HCT116 (cell line): ENCODE data around the gene IRF3. TPM values are rescaled to one million over a fixed set of nuclear protein-coding genes. Genes with fewer than 3 reads are reported as not detected.

Source experiments
- ATAC-seq: fragments of 200-7000 bp; cut with Tn5 transposase; 2 replicates; pipeline ENCODE4 v1.9.1; 2020; ENCODE audit warnings: mild to moderate bottlenecking, moderate library complexity
- BruUV-seq: library from RNA; stranded (reverse); fragments of 400-500 nt; replicated peaks from 2 replicates; lab custom pipeline; 2021; lab: Mats Ljungman, UMichigan
- CTCF ChIA-PET: fragments of 300-600 bp; sonication (Branson Sonifier 250); formaldehyde crosslinking; loops from one replicate; lab custom pipeline; 2021; ENCODE audit warnings: antibody characterized with exemption; lab: Charles Lee
- POLR2A ChIA-PET: fragments of 300-600, 350-600 bp; sonication (Branson Sonifier 250); formaldehyde crosslinking; loops from one replicate; lab custom pipeline; 2021; ENCODE audit warnings: antibody characterized with exemption; lab: Charles Lee
- RAD21 ChIA-PET, 2 experiments: fragments of 300-600 bp; sonication (Branson Sonifier 250); formaldehyde crosslinking; loops; one replicate each; lab custom pipeline; 2023; ENCODE audit warnings: low total read pairs in 2 of 2; ENCODE audit not compliant: uncharacterized antibody in 2 of 2, unreplicated experiment in 2 of 2, low non-redundant PET in 1 of 2; lab: Charles Lee
- DNase-seq: peaks from one replicate; pipeline ENCODE4 v3.0.0-alpha.2; 2010; ENCODE audit warnings: low read depth, low spot score
- H2AFZ ChIP-seq: fragments of 200-600 bp; shearing (Covaris generic), sonication (generic); 2 replicates; pipeline ENCODE4 v1.6.1; 2017; ENCODE audit warnings: low read depth, mixed run types, mixed read lengths, antibody characterized with exemption, low read length; ENCODE audit not compliant: poor library complexity, severe bottlenecking
- H3K27ac ChIP-seq: 2 replicates; pipeline ENCODE4 v1.5.1; 2012; ENCODE audit warnings: low read depth, low read length
- H3K27me3 ChIP-seq: fragments of 200-600 bp; sonication (generic); 2 replicates; pipeline ENCODE4 v1.6.1; 2016; ENCODE audit warnings: mixed run types, low read length, mixed read lengths; ENCODE audit not compliant: insufficient read depth
- H3K36me3 ChIP-seq, 2 experiments: fragments of 200-500 bp in 1 of 2; fragments of 200-600 bp in 1 of 2; sonication (Bioruptor generic) in 1 of 2; sonication (generic) in 1 of 2; 2 replicates each; pipeline versions ENCODE4 v1.5.1 to v1.6.1; 2014 to 2016; ENCODE audit warnings: low read length in 2 of 2, inconsistent platforms in 1 of 2, mixed read lengths in 1 of 2, mixed run types in 1 of 2; ENCODE audit not compliant: insufficient read depth in 2 of 2, control insufficient read depth in 1 of 2
- H3K4me1 ChIP-seq, 2 experiments: fragments of 200-600 bp in 1 of 2; sonication (generic) in 1 of 2; 2 replicates each; pipeline versions ENCODE4 v1.5.1 to v1.6.1; 2012 to 2017; ENCODE audit warnings: low read length in 2 of 2, inconsistent platforms in 1 of 2, mild to moderate bottlenecking in 1 of 2, mixed read lengths in 1 of 2, mixed run types in 1 of 2, moderate library complexity in 1 of 2; ENCODE audit not compliant: insufficient read depth in 2 of 2, control insufficient read depth in 1 of 2
- H3K4me2 ChIP-seq: fragments of 200-600 bp; sonication (generic); 2 replicates; pipeline ENCODE4 v1.6.1; 2017; ENCODE audit warnings: mixed run types, low read length, mixed read lengths
- H3K4me3 ChIP-seq, 2 experiments: fragments of 200-600 bp in 1 of 2; sonication (generic) in 1 of 2; replicated peaks in 1 of 2; 2 replicates each; pipeline ENCODE4 v1.5.1; 2011 to 2016; ENCODE audit warnings: low read length in 2 of 2, control low read depth in 1 of 2, low read depth in 1 of 2, mild to moderate bottlenecking in 1 of 2, mixed read lengths in 1 of 2, mixed run types in 1 of 2
- H3K79me2 ChIP-seq: fragments of 200-600 bp; sonication (generic); 2 replicates; pipeline ENCODE4 v1.6.1; 2017; ENCODE audit warnings: mild to moderate bottlenecking, mixed run types, low read length, moderate library complexity, mixed read lengths; ENCODE audit not compliant: insufficient read depth
- H3K9ac ChIP-seq: fragments of 200-600 bp; sonication (generic); 2 replicates; pipeline ENCODE4 v1.6.1; 2016; ENCODE audit warnings: low read length, mixed read lengths
- H3K9me2 ChIP-seq: fragments of 200-600 bp; sonication (generic), shearing (Covaris generic); 2 replicates; pipeline ENCODE4 v1.6.1; 2017; ENCODE audit warnings: mixed run types, mild to moderate bottlenecking, moderate library complexity; ENCODE audit not compliant: insufficient read depth
- H3K9me3 ChIP-seq, 2 experiments: fragments of 200-500 bp in 1 of 2; fragments of 200-600 bp in 1 of 2; sonication (Bioruptor generic) in 1 of 2; sonication (generic) in 1 of 2; 2 replicates each; pipeline ENCODE4 v1.6.1; 2014 to 2017; ENCODE audit warnings: low read length in 2 of 2, mixed read lengths in 2 of 2, inconsistent platforms in 1 of 2, low read depth in 1 of 2, mild to moderate bottlenecking in 1 of 2, mixed run types in 1 of 2, moderate library complexity in 1 of 2; ENCODE audit not compliant: control insufficient read depth in 1 of 2, insufficient read depth in 1 of 2
- H4K20me1 ChIP-seq: fragments of 200-600 bp; sonication (generic), shearing (Covaris generic); 2 replicates; pipeline ENCODE4 v1.6.1; 2017; ENCODE audit warnings: mixed run types, mild to moderate bottlenecking, moderate library complexity; ENCODE audit not compliant: insufficient read depth
- CEBPB ChIP-seq: IDR thresholded peaks from 2 replicates; pipeline ENCODE4 v1.6.1; 2012; ENCODE audit warnings: low read depth
- ELF1 ChIP-seq: IDR thresholded peaks from 2 replicates; pipeline ENCODE4 v1.6.1; 2012; ENCODE audit warnings: low read depth, borderline replicate concordance
- POLR2A ChIP-seq: IDR thresholded peaks from 2 replicates; pipeline ENCODE4 v1.7.0; 2011; ENCODE audit warnings: borderline replicate concordance; ENCODE audit not compliant: insufficient read depth, insufficient read length; ENCODE audit errors: extremely low read depth
- SP1 ChIP-seq: IDR thresholded peaks from 2 replicates; pipeline ENCODE4 v1.6.1; 2012; ENCODE audit warnings: low read depth
- SRF ChIP-seq: IDR thresholded peaks from 2 replicates; pipeline ENCODE4 v1.6.1; 2012; ENCODE audit warnings: low read depth
- ZNF274 ChIP-seq: fragments of 200-500 bp; sonication (Bioruptor generic); IDR thresholded peaks from 2 replicates; pipeline ENCODE4 v1.6.1; 2014; ENCODE audit warnings: mild to moderate bottlenecking, low read depth, low read length, inconsistent platforms
- intact Hi-C: fragments of 100-400 bp; cut with micrococcal nuclease; formaldehyde crosslinking; loops from 2 replicates; pipeline ENCODE4 v1.10.0; 2022
- total RNA-seq: library from RNA; stranded (reverse); gene quantifications from one replicate; pipeline ENCODE4 v1.2.1, GENCODE V29; 2021; ENCODE audit not compliant: unreplicated experiment
- TF ChIP-seq, protein P1 (sequence below): IDR thresholded peaks from 2 replicates; pipeline ENCODE4 v1.6.1; 2011; ENCODE audit warnings: mild to moderate bottlenecking, low read length, moderate library complexity; ENCODE audit not compliant: insufficient replicate concordance; ENCODE audit errors: extremely low read depth
- TF ChIP-seq, protein P2 (sequence below): IDR thresholded peaks from 2 replicates; pipeline ENCODE4 v1.6.1; 2012; ENCODE audit warnings: low read depth
- TF ChIP-seq, protein P3 (sequence below): IDR thresholded peaks from 2 replicates; pipeline ENCODE4 v1.6.1; 2012

IRF3 gene
- total RNA-seq, 1 experiment from 2014 or later: 129 TPM

DNA sequence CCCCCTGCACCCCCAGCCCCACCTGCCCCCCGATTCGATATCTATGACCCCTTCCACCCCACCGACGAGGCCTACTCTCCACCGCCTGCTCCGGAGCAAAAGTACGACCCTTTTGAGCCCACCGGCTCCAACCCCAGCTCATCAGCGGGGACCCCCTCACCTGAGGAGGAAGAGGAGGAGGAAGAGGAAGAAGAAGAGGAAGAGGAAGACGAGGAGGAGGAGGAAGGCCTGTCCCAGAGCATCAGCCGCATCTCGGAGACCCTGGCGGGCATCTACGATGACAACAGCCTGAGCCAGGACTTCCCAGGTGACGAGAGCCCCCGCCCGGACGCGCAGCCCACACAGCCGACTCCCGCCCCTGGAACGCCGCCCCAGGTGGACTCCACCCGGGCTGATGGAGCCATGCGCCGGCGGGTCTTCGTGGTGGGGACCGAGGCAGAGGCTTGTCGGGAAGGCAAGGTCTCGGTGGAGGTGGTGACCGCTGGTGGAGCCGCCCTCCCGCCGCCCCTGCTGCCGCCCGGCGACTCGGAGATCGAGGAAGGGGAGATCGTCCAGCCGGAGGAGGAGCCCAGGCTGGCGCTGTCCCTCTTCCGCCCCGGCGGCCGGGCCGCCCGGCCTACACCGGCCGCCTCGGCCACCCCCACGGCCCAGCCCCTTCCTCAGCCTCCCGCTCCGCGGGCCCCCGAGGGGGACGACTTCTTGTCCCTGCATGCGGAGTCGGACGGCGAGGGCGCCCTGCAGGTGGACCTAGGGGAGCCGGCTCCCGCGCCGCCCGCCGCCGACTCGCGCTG is 14.4 kb downstream of the IRF3 start:
- Histone ChIP-seq H3K36me3 (peaks cover 43% of the 10 kb centered on the region in 2 experiments; a peak in 3 of 4 replicates), H3K79me2 (peaks cover 43% of the 10 kb centered on the region; the same call in 1 of the 2 replicates), H3K4me2 (no peak overlapping the region)
- TF ChIP-seq, protein P1, sequence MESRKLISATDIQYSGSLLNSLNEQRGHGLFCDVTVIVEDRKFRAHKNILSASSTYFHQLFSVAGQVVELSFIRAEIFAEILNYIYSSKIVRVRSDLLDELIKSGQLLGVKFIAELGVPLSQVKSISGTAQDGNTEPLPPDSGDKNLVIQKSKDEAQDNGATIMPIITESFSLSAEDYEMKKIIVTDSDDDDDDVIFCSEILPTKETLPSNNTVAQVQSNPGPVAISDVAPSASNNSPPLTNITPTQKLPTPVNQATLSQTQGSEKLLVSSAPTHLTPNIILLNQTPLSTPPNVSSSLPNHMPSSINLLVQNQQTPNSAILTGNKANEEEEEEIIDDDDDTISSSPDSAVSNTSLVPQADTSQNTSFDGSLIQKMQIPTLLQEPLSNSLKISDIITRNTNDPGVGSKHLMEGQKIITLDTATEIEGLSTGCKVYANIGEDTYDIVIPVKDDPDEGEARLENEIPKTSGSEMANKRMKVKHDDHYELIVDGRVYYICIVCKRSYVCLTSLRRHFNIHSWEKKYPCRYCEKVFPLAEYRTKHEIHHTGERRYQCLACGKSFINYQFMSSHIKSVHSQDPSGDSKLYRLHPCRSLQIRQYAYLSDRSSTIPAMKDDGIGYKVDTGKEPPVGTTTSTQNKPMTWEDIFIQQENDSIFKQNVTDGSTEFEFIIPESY: no peak
- TF ChIP-seq POLR2A: no peak
- TF ChIP-seq ZNF274: no peak
- TF ChIP-seq CEBPB: no peak
- TF ChIP-seq, protein P2, sequence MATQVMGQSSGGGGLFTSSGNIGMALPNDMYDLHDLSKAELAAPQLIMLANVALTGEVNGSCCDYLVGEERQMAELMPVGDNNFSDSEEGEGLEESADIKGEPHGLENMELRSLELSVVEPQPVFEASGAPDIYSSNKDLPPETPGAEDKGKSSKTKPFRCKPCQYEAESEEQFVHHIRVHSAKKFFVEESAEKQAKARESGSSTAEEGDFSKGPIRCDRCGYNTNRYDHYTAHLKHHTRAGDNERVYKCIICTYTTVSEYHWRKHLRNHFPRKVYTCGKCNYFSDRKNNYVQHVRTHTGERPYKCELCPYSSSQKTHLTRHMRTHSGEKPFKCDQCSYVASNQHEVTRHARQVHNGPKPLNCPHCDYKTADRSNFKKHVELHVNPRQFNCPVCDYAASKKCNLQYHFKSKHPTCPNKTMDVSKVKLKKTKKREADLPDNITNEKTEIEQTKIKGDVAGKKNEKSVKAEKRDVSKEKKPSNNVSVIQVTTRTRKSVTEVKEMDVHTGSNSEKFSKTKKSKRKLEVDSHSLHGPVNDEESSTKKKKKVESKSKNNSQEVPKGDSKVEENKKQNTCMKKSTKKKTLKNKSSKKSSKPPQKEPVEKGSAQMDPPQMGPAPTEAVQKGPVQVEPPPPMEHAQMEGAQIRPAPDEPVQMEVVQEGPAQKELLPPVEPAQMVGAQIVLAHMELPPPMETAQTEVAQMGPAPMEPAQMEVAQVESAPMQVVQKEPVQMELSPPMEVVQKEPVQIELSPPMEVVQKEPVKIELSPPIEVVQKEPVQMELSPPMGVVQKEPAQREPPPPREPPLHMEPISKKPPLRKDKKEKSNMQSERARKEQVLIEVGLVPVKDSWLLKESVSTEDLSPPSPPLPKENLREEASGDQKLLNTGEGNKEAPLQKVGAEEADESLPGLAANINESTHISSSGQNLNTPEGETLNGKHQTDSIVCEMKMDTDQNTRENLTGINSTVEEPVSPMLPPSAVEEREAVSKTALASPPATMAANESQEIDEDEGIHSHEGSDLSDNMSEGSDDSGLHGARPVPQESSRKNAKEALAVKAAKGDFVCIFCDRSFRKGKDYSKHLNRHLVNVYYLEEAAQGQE: no peak
- TF ChIP-seq SRF: no peak
- TF ChIP-seq, protein P3, sequence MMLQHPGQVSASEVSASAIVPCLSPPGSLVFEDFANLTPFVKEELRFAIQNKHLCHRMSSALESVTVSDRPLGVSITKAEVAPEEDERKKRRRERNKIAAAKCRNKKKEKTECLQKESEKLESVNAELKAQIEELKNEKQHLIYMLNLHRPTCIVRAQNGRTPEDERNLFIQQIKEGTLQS: no peak
- TF ChIP-seq ELF1: no peak
- TF ChIP-seq SP1: no peak
- TF ChIP-seq, all 23 proteins: peak for 0
- no peak overlapping the region for H3K4me3 ChIP-seq
- H3K27me3 ChIP-seq: no peaks in the 10 kb centered on the region
- BruUV-seq: no TSS peak
- ATAC-seq: no peak
- CTCF ChIA-PET: no interaction called here
- POLR2A ChIA-PET: no interaction called here
- RAD21 ChIA-PET: no interaction called here
- H3K9me2 ChIP-seq: no peaks in the 10 kb centered on the region
- no peak overlapping the region for H3K9ac ChIP-seq
- no peak overlapping the region for H2AFZ ChIP-seq
- intact Hi-C loops: no loop called here
- no peaks in the 10 kb centered on the region for H3K4me1 ChIP-seq
- no peaks in the 10 kb centered on the region for H3K9me3 ChIP-seq
- no peaks in the 10 kb centered on the region for H4K20me1 ChIP-seq
- DNase-seq: no peak
- no peak overlapping the region for H3K27ac ChIP-seq
